ENCODE data around the gene CAVIN2. TPM values are rescaled to one million over a fixed set of nuclear protein-coding genes. Genes with fewer than 3 reads are reported as not detected.

CAVIN2 gene
- total RNA-seq, 4 donors from 2014 or later = 7.9 to 49.5 (median 15.2) TPM

GRCh38 chr2:191806396-191806795, 40.5 kb downstream of the CAVIN2 start:
- DNase-seq = no peak
- no peaks in the 10 kb centered on the region for H3K27me3 ChIP-seq
- H3K36me3 ChIP-seq = no peaks in the 10 kb centered on the region
- H3K9me3 ChIP-seq = no peaks in the 10 kb centered on the region
- no peak for TF ChIP-seq POLR2A (IDR thresholded peaks at IDR 0.05)
- TF ChIP-seq CTCF (IDR thresholded peaks at IDR 0.05) = no peak
- H3K4me3 ChIP-seq = no peak overlapping the region
- no peaks in the 10 kb centered on the region for H3K4me1 ChIP-seq
- no peak overlapping the region for H3K27ac ChIP-seq

- no peak for TF ChIP-seq POLR2A (IDR thresholded peaks at IDR 0.05)
- no peak for TF ChIP-seq CTCF (IDR thresholded peaks at IDR 0.05)
- Histone ChIP-seq H3K36me3 (no peaks in the 10 kb centered on the region), H3K4me3 (no peak overlapping the region), H3K27ac (no peak overlapping the region), H3K4me1 (no peaks in the 10 kb centered on the region), H3K9me3 (no peaks in the 10 kb centered on the region), H3K27me3 (no peaks in the 10 kb centered on the region)
- DNase-seq = no peak
Measured at GRCh38 chr2:191804766-191805165, 42.1 kb downstream of the CAVIN2 start.

GRCh38 chr2:191803007-191803406, 43.9 kb downstream of the CAVIN2 start:
- Histone ChIP-seq H3K9me3 (no peaks in the 10 kb centered on the region), H3K27ac (no peak overlapping the region), H3K4me1 (no peaks in the 10 kb centered on the region), H3K4me3 (no peak overlapping the region), H3K27me3 (no peaks in the 10 kb centered on the region), H3K36me3 (no peaks in the 10 kb centered on the region)
- no peak for DNase-seq
- TF ChIP-seq CTCF (IDR thresholded peaks at IDR 0.05) = no peak
- TF ChIP-seq POLR2A (IDR thresholded peaks at IDR 0.05) = no peak

- no peaks in the 10 kb centered on the region for H3K36me3 ChIP-seq
- no peaks in the 10 kb centered on the region for H3K4me1 ChIP-seq
- no peak overlapping the region for H3K4me3 ChIP-seq
- H3K27me3 ChIP-seq = no peaks in the 10 kb centered on the region
- no peak overlapping the region for H3K27ac ChIP-seq
- H3K9me3 ChIP-seq = no peaks in the 10 kb centered on the region
- DNase-seq = no peak
- TF ChIP-seq POLR2A (IDR thresholded peaks at IDR 0.05) (no peak), CTCF (IDR thresholded peaks at IDR 0.05) (no peak)
Measured at GRCh38 chr2:191802180-191802579, 44.7 kb downstream of the CAVIN2 start.

- no peak overlapping the region for H3K27ac ChIP-seq
- no peaks in the 10 kb centered on the region for H3K27me3 ChIP-seq
- no peaks in the 10 kb centered on the region for H3K9me3 ChIP-seq
- no peak for DNase-seq
- H3K4me3 ChIP-seq = no peak overlapping the region
- no peaks in the 10 kb centered on the region for H3K4me1 ChIP-seq
- TF ChIP-seq CTCF (IDR thresholded peaks at IDR 0.05) (no peak), POLR2A (IDR thresholded peaks at IDR 0.05) (no peak)
- no peaks in the 10 kb centered on the region for H3K36me3 ChIP-seq
Measured at GRCh38 chr2:191800874-191801273, 46.0 kb downstream of the CAVIN2 start.

GRCh38 chr2:191799526-191799925, 47.4 kb downstream of the CAVIN2 start:
- H3K9me3 ChIP-seq = no peaks in the 10 kb centered on the region
- H3K36me3 ChIP-seq = no peaks in the 10 kb centered on the region
- no peak for TF ChIP-seq POLR2A (IDR thresholded peaks at IDR 0.05)
- no peak for TF ChIP-seq CTCF (IDR thresholded peaks at IDR 0.05)
- H3K27me3 ChIP-seq = no peaks in the 10 kb centered on the region
- no peak overlapping the region for H3K27ac ChIP-seq
- DNase-seq = no peak
- no peaks in the 10 kb centered on the region for H3K4me1 ChIP-seq
- H3K4me3 ChIP-seq = no peak overlapping the region

All from Peyer's patch (tissue), 4 donors.